Osteoblast (primary cell): Measurements from ENCODE around the gene INO80C. TPM values are rescaled to one million over a fixed set of nuclear protein-coding genes. Genes with fewer than 3 reads are reported as not detected.

Experiments used
- DNase-seq: peaks from one replicate; pipeline ENCODE4 v3.0.0; 2011; ENCODE audit warnings: low spot score, mixed read lengths; ENCODE audit not compliant: insufficient read length; ENCODE audit errors: missing footprints
- H2AFZ ChIP-seq: 2 replicates; pipeline ENCODE4 v1.6.0; 2011; ENCODE audit warnings: mild to moderate bottlenecking, low read length
- H3K27ac ChIP-seq: 2 replicates; pipeline ENCODE4 v1.5.1; 2011; ENCODE audit warnings: mild to moderate bottlenecking, low read depth, low read length, moderate library complexity
- H3K27me3 ChIP-seq: 2 replicates; pipeline ENCODE4 v1.6.0; 2012; ENCODE audit warnings: mild to moderate bottlenecking, control low read depth, inconsistent platforms, low read length, moderate library complexity; ENCODE audit not compliant: insufficient read depth
- H3K36me3 ChIP-seq: 2 replicates; pipeline ENCODE4 v1.5.1; 2011; ENCODE audit warnings: mild to moderate bottlenecking, low read length, control low read depth, moderate library complexity; ENCODE audit not compliant: insufficient read depth
- H3K4me1 ChIP-seq: 2 replicates; pipeline ENCODE4 v1.5.1; 2011; ENCODE audit warnings: mild to moderate bottlenecking, low read length, control low read depth, moderate library complexity; ENCODE audit not compliant: insufficient read depth
- H3K4me2 ChIP-seq: 2 replicates; pipeline ENCODE4 v1.6.0; 2011; ENCODE audit warnings: mild to moderate bottlenecking, low read length; ENCODE audit not compliant: insufficient read depth
- H3K4me3 ChIP-seq: fragments of 200-600 bp; sonication (generic); 3 replicates; pipeline ENCODE4 v1.5.1; 2012; ENCODE audit warnings: mild to moderate bottlenecking, low read length, inconsistent platforms; ENCODE audit not compliant: insufficient read depth
- H3K79me2 ChIP-seq: 2 replicates; pipeline ENCODE4 v1.6.0; 2012; ENCODE audit warnings: mild to moderate bottlenecking, low read length, control low read depth, inconsistent platforms; ENCODE audit not compliant: insufficient read depth
- H3K9me3 ChIP-seq: 2 replicates; pipeline ENCODE4 v1.5.1; 2011; ENCODE audit warnings: low read depth, low read length, control low read depth
- H4K20me1 ChIP-seq: 2 replicates; pipeline ENCODE4 v1.6.0; 2012; ENCODE audit warnings: mild to moderate bottlenecking, low read length, control low read depth; ENCODE audit not compliant: insufficient read depth
- CTCF ChIP-seq: IDR thresholded peaks from 2 replicates; pipeline ENCODE4 v1.5.1; 2011; ENCODE audit warnings: mild to moderate bottlenecking, low read depth, low read length, moderate library complexity; ENCODE audit errors: extremely low read depth
- total RNA-seq: library from RNA; depleted of rRNA; stranded (reverse); fragments of >200 nt; gene quantifications from 2 replicates; pipeline ENCODE4 v1.2.3, GENCODE V29; 2012

Gene INO80C
- total RNA-seq, 1 donor, result 9.0 TPM

GRCh38 chr18:35514752-35515459 is 17.1 kb upstream of the INO80C start:
- no peaks in the 10 kb centered on the region for H3K36me3 ChIP-seq
- no peak for DNase-seq
- no peaks in the 10 kb centered on the region for H3K9me3 ChIP-seq
- H2AFZ ChIP-seq, result peak overlapping the region; percentile 33
- no peaks in the 10 kb centered on the region for H3K27me3 ChIP-seq
- H4K20me1 ChIP-seq, result no peaks in the 10 kb centered on the region
- peak overlapping the region; percentile 1 for H3K27ac ChIP-seq
- H3K4me3 ChIP-seq, result no peak overlapping the region
- no peak for TF ChIP-seq CTCF
- H3K79me2 ChIP-seq, result no peaks in the 10 kb centered on the region
- peaks cover 31% of the 10 kb centered on the region for H3K4me1 ChIP-seq
- no peak overlapping the region for H3K4me2 ChIP-seq

- H3K79me2 ChIP-seq, result no peaks in the 10 kb centered on the region
- no peak overlapping the region for H3K4me2 ChIP-seq
- no peak overlapping the region for H3K4me3 ChIP-seq
- no peaks in the 10 kb centered on the region for H4K20me1 ChIP-seq
- no peak for DNase-seq
- no peak for TF ChIP-seq CTCF
- H3K27me3 ChIP-seq, result no peaks in the 10 kb centered on the region
- H3K27ac ChIP-seq, result peak overlapping the region; percentile 68
- no peak overlapping the region for H2AFZ ChIP-seq
- H3K36me3 ChIP-seq, result no peaks in the 10 kb centered on the region
- H3K4me1 ChIP-seq, result peaks cover 31% of the 10 kb centered on the region
- H3K9me3 ChIP-seq, result no peaks in the 10 kb centered on the region
Measured at GRCh38 chr18:35514283-35514682, 16.5 kb upstream of the INO80C start.

GRCh38 chr18:35513181-35513936 is 15.6 kb upstream of the INO80C start:
- no peak overlapping the region for H3K4me2 ChIP-seq

More at GRCh38 chr18:35513181-35513936, 15.6 kb upstream of the INO80C start:
- Histone ChIP-seq H2AFZ (peak overlapping the region; percentile 66), H3K9me3 (no peaks in the 10 kb centered on the region), H3K4me1 (peaks cover 31% of the 10 kb centered on the region), H3K36me3 (no peaks in the 10 kb centered on the region), H3K27ac (peak overlapping the region; percentile 68), H3K27me3 (no peaks in the 10 kb centered on the region), H4K20me1 (no peaks in the 10 kb centered on the region), H3K79me2 (no peaks in the 10 kb centered on the region), H3K4me3 (no peak overlapping the region)
- peak; percentile 75 for DNase-seq
- TF ChIP-seq CTCF, result no peak
